Measurements from ENCODE around the gene NOTCH1.

NOTCH1 gene

DNA sequence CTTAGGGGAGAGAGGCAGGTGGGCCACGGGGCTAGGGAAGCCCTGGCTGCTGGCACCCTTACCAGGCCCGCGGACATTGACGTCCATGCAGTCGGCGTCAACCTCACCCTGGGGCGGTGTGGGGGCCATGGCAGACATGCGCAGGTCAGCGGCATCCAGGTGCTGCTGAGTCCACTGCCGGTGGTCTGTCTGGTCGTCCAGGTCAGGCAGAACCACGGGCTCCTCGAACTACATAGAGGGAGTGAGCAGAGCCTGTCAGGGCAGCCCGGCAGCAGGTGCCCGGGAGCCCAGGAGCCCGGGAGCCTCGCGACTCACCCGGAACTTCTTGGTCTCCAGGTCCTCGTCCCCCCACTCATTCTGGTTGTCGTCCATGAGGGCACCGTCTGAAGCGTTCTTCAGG lies 44.2 kb downstream of the NOTCH1 start:
- DNase-seq (ENCODE audit: low spot score), result no peak

DNA sequence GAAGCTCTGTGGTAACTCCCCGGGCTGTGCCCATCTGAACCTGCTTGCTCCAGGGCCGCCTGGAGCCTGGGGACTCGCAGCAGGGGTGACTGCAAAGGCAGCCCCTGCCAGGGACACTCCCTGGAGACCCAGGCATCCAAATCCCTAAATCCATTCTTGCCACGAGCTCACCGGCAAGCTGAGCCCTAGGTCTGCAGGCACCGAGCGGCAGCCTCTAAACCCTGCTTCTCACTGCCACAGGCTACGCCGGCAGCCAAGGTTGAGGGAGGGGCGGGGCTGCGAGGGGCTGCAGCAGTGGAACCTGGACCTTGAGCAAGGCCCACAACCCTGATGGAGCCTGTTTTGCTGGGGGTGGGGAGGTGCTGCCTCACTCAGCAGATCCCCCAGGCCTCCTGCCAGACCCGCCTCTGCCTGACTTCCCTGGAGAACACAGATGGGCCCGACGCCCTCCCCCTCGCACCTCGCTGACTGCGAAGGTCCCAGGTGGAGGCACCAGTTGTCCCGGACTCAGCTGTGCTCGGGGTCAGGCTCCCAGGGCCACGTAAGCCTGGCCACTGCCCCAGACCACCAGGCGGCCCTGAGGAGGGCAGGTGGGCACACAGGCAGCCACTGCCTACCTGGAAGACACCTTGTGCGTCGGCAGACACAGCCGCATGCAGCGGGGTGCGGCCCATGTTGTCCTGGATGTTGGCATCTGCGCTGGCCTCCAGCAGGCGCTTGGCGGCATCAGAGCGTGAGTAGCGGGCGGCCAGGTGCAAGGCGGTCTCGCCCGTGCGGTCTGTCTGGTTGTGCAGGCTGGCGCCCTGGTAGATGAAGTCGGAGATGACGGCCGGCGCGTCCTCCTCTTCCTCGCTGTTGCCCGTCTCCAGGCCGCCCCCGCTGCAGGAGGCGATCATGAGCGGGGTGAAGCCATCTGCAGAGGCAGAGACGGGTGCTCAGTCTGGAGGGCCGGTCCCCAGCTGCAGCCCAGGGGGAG lies 45.6 kb downstream of the NOTCH1 start:
- no peak for DNase-seq (ENCODE audit: low spot score)

DNA sequence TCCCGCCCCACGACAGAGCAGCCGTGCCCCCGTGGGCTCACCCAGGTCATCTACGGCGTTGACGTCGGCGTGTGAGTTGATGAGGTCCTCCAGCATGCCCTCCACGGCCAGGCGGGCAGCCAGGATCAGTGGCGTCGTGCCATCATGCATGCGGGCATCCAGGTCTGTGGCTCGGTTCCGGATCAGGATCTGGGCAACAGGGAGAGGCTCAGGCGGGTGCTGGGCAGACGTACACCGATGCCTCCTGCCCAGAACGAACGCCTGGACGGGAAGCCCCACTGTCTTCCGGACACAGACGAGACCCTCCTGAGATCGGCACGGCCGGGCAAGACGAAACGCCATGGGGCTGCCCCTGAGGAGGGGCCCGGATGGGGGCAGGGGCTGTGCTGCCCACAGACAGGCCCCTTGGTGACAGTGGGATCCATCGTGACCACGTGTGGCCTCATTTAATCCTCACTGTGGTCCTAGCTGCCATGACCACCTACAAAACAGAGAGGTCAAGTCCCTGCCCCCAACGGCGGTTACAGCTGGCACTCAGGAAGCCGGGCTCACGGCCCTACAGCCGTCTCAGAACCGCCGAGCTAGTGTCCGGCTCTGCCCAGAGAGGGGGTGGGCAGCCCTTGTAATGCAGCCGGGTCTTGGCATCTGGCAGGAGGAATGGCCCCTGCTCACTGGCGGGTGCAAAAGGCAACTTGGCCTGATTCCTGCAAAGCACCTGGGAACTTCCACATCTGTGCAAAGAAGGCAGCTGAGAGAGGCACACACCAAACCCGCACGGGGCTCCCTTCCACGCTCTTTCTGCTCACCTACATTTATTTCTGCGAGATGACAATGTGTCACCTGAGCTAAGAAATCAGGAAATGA lies 46.5 kb downstream of the NOTCH1 start:
- DNase-seq (ENCODE audit: low spot score), result no peak

DNA sequence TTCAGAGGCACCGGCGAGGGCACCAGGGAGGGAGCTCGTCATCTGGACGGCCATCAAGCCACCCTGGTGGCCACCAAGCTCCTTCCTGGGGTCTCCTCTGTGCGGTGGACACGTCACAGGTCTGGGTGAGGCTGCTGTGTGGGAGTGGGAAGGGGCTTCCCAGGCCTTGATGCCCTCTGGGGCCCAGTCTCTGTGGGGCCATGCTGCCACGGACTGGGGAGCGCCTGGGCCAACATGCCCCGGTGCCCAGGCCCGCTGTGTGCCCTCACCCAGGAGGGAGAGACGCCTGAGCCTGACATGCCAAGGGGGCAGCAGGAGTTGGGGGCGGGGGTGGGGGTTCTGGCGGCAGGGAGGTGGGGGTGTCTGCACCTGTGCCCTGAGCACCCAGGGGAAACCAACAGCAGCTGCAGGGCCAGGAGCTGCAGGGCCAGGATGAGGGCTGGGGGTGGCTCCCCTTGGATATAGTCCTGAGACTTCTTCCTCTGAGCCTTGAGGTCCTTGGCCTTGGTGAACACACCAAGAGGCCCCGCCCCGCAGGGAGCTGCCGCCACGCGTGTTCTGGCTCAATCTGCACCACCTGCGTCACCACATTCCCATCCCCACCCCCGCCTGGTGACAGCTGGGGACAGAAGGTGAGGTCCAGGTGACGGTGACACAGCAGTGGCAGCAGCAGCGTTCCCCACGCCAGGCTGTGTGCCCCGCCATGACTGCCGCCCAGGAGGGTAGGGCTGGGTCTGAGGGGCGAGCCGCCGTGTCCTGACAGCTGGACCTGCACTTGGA lies 47.7 kb downstream of the NOTCH1 start:
- no peak for DNase-seq (ENCODE audit: low spot score)

DNA sequence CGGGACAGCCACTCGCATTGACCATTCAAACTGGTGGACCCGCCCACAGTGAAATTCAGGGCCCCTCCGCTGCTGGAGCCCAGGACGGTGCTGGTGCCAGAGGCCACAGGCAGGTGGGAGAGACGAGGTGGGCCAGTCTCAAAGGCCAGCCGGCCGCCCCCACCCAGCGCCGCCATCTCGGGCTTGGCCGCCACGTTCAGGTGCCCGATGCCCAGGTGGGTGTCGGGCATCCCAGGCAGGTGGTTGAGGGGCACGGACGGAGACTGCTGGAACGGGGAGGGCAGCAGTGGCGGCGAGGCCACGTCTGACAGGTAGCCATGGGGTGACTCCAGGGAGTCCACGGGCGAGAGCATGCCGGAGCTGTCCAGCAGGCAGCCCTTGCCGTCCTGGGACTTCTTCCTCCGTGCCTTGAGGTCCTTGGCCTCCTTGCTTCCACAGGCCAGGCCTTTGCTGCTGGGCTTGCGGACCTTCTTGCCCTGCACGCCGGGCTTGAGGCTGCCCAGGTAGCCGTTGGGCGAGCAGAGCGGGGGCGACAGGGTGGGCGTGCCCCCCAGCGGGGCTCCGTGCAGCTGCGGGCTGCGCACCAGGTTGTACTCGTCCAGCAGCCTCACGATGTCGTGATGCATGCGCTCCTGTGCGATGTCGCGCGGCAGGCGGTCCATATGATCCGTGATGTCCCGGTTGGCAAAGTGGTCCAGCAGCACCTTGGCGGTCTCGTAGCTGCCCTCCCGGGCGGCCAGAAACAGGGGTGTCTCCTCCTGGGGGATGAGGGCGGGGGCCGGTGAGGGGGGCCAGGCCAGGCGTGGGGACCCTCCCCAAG lies 48.8 kb downstream of the NOTCH1 start:
- no peak for DNase-seq (ENCODE audit: low spot score)

DNA sequence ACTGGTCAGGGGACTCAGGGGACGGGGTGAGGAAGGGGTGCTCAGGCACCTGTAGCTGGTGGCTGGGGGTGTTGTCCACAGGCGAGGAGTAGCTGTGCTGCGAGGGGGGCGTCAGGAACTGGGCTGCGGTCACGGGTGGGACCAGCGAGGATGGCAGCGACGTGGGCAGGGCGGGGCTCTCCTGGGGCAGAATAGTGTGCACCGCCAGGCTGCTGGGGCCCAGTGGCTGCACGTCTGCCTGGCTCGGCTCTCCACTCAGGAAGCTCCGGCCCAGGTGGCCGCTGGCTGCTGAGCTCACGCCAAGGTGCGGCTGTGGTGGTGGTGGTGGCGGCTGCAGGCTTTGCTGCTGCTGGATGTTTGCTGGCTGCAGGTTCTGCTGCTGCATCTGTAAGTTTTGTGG lies 49.7 kb downstream of the NOTCH1 start:
- no peak for DNase-seq (ENCODE audit: low spot score)

DNA sequence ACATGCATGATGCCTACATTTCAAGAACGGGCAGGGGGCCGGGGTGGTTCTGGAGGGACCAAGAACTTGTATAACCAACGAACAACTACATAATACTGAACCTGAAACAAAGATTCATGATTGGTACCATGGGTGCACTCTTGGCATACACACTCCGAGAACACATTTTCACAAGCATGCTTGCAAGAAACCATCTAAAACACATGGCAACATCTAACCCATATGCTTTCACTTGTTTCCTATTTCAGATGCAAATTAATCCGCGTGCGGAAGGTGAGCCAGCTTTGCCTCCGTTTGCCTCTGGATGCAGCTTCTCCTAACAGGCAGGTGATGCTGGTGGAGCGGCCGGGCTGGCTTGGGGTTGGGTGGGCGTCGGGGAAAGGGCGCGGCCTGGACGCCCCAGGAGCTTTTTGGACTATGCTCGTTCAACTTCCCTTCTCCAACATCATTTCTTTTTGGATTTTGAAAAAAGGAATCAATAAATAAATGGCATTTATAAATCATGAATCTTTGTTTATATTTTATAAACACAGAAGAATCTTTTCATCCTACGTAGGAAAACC lies 50.5 kb downstream of the NOTCH1 start:
- DNase-seq (ENCODE audit: low spot score), result no peak

DNA sequence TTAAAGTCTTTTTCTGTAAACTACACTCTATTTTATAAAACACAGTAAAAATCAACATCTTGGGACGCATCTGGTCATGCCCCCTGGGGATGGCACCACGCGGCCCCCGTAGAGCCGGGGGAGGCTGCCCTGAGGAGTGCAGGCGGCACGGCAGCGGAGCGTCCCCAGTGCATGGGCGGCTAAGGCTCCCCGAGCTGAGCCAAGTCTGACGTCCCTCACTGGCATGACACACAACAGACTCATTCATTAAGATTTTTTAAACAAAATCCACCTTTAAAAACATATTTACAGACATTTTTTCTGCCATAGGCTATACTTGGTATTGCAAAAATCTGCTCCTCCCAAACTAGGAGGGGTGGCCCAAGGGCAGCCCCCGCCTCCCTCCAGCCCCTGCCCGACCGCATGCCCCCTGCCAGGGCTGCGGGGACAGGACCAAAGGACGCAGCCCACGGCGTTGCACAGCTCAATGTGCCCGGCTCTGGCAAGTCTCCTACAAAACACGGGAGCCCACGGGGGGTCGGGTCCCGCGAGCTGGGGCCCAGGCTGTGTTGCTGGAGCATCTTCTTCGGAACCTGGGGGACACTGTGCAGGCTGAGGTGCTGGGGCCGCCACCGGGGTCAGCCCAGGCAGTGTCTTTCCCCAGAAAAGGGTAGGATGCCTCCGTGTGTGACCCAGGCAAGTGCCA lies 51.2 kb downstream of the NOTCH1 start:
- DNase-seq (ENCODE audit: low spot score), result no peak

DNA sequence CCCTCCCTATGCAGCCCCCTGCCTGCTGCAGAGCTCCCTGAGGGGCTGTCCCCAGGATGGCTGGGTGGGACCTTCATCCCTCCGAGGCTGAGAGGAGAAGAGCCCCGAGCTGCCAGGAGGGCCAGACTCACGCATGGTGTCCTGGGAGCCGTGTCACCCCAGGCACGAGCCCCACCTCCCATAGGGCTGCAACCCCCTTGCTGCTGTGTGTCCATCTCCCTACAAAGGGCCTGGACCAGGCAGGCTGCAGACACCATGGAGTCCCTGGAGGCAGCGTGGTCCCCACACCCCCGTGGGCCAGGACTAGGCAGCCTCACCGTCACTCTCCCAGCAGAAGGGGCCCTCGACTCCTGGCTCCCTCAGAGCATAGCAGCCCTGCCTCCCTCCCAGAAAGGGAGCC lies 51.8 kb downstream of the NOTCH1 start:
- DNase-seq (ENCODE audit: low spot score), result no peak

DNA sequence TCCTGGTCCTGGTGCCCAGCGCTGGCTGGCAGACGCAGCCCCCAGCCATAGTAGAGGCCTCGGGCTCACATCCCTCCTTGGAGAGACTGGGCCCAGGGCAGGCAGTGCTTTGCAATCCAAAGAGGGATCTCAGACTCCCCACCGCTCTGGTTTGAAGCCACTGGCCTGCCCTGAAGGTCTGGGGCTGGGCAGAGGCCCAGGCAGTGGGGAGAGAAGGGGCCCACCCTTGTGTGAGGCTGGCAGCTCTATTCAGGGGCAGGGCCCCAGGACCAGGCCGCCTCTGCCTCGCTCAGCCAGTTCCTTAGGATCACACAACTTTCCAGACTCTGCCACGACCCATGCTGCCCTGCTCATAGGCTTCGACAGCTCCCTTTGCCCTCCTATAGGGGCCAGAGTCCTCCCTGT lies 52.3 kb downstream of the NOTCH1 start:
- no peak for DNase-seq (ENCODE audit: low spot score)

DNA sequence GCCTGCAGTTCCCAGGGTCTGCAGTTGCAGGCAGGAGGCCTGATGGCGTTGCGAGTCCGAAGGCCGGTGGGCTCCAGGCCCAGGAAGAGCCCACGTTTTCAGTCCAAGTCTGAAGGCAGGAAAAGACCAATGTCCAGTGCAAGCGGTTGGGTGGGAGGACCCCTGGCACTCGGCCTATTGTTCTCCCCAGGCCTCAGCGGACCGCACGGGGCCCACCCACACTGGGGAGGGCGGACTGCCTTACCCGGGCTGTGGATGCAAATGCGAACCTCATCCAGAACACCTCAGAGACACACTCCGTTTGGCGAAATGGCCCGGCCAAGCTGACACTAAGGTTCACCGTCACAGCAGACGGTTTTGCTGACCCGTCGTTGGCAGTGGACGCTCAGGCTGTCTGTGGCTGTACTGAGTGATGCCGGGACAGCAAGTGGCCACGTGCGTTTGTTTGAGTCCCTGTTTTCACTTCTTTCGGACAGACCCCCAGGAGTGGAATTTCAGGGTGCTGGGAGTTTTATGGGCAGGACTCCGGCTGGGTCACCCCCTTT lies 52.8 kb downstream of the NOTCH1 start:
- DNase-seq (ENCODE audit: low spot score), result no peak

DNA sequence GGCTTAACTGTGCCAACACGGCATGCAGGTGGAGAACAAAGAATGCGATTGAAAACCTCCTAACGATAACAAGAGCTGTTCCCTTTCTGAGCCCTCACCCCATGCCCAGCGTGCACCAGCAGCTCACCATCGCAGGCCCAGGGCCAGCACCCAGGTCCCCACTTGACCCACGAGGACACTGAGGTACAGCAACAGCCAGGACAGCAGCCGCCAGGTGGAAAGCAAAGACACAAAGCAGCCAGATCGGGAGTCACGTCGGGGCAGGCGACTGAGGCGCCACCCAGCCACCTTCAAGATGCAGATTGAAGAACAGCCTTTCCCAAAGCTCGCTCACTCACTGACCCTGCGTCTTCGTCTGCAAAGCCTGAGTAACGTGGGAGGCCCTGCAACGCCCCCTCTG lies 56.1 kb downstream of the NOTCH1 start:
- DNase-seq (ENCODE audit: low spot score), result no peak

DNA sequence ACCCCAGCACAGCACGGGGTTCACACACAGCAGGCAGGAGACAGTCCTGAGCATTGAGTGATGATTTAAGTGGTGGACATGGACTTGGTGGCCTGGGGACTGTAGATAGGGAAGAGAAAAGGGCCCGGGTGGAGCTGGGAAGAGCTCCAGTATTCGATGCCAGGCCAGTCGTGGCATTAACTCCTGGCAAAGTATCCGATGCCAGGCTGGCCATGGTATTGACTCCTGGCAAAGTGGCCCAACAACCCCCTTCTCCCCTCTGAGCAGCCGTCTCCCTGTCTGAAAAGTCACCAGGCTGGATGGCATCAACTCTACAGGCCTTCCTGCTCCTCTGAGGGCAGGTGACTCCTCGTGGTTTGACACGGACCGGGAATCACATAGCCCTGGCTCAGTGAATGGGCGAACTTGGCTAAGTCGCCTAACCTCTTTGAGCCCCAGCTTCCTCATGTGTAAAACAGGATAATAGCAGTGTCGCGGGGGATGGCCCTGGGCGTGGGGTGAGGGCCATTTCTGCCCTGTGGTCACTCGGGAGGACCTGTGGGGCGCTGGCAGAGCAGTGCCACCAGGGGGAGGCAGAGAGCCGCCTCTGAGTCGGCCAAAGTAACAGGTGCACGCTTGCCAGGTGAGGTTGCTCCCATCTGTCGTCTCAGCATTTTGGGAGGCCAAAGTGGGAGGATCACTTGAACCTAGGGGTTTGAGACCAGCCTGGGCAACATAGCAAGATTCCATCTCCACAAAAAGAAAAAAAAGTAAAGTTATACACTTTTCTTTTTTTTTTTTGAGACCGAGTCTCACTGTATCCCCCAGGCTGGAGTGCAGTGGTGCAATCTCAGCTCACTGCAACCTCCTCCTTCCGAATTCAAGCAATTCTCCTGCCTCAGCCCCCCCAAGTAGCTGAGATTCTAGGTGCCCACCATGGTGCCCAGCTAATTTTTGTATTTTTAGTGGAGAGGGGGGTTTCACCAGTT lies 57.3 kb downstream of the NOTCH1 start:
- peak; percentile 70 for DNase-seq (ENCODE audit: low spot score)

DNA sequence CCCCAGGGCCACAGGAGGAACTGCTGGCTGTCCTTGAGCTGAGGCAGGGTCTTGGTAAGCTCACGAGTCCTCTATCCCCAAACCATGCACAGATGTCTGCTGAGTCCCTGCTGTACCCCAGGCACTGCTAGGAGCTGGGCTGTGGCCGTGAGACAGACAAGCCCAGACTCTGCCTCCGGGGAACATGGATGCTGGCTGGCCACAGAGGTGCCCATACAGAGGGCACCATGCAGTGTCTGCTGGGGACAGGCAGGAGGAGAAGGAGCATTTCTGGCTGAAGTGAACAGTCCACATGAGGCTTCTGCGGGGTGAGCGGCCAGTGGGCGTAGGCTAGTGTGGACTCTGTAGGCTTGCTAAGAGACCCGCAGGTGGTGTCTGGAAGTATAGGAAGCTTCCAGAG lies 58.2 kb downstream of the NOTCH1 start:
- no peak for DNase-seq (ENCODE audit: low spot score)

DNA sequence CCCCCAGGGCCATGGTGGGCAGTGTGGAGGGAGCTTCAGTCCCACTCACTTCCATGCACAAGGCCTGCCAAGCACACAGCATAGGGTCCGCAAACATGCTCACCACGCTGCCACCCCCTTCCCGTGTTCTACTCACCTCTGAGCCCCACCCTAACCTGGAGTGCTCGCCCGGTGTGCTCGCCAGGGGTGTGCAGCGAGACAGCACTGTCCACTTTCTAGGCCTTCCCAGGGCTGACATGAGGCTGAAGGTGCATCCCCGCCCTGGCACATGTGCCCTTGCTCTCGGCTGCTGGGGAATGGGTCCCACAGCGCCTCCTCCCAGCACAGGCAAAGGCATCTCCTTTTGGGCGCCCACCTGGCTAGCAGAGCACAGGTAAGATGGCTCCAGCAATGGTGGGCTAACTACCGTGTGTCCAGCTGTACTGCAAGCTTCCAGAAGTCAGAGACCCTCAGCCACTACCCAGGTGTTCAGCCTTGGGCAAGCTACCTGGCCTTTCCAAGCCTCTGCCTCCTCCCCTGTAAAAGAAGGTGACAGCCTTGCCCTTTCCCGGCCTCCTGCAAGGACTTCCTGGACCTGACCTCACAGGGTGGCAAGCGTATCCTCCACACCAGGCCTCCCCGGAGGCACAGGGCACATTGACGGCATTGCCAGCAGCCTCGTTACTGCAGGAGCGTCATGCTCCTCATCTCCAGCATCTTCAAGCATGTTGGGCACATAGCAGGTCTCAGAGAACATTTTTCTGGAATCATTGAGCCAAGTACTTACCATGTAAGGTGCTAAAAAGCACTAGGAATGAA lies 58.8 kb downstream of the NOTCH1 start:
- no peak for DNase-seq (ENCODE audit: low spot score)

DNA sequence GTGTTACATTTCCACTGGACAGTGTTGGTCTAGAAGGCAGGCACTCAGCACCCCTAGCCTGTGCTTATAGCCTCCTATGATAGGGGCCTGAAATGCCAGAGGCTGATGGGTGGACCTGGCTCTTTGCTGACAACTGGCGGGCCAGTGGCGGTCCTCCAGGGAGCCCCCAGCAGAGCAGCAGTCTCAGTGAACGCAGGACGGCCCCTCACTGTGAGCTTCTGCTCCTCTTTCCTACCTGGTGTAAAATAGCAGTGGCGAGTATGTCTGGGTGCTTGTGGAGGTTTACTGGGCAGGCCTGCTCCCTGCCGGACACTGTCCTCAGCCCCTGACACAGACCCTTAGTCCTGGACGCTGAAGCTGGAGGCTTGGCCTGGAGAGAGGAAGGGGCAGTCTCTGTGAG lies 59.7 kb downstream of the NOTCH1 start:
- no peak for DNase-seq (ENCODE audit: low spot score)

DNA sequence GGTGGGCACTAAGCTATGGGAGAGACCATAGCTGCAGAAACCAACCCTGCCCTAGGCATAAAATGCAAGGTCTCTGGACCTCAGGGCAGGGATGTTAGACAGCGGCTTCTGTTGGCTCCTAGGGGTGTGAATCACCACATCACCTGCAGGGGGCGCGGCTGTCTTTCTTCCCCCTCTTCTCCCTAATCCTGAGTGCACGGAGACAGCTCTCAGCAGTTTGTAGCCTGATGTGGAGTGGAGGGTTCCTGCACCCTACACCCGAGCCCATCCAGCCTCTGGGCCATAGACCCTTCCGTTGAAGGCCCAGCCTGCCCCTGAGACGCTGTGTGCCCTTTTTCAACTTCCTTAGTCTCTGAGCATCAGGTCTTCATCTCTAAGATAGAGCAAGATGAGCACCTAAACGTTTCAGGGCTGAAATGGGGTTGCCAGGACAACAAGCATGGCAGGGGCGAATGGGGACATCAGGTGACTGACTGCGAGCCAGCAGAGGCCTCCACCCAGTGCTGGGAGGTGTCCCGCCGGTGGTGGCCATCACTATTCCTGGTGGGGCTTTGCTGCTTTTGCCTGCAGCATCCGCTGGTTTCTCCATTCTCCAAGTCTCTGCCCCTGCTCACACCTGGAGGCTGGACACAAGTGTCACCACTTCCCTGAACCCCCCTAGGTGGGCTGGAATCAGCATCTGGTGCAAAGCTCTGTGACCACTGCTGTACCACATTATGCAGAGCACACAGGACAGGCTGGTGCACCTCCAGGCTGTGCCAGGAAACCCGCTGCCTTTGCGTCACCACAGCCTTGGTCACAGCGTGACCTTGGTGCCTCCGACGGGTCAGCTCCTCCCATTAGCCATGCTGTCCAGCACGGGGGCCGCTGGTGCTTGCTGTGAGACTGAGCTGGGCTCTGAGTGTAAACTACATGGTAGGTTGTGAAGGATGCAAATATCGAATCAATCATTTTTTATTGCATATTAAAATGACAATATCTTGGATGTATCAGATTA lies 60.5 kb downstream of the NOTCH1 start:
- DNase-seq (ENCODE audit: low spot score), result peak; percentile 81

Measured in CD4-positive, alpha-beta T cell treated with Interleukin-6 at 100 ng/mL for 8 hours (primary cell).